ENCODE data around the gene BRD4.

BRD4 gene

DNA sequence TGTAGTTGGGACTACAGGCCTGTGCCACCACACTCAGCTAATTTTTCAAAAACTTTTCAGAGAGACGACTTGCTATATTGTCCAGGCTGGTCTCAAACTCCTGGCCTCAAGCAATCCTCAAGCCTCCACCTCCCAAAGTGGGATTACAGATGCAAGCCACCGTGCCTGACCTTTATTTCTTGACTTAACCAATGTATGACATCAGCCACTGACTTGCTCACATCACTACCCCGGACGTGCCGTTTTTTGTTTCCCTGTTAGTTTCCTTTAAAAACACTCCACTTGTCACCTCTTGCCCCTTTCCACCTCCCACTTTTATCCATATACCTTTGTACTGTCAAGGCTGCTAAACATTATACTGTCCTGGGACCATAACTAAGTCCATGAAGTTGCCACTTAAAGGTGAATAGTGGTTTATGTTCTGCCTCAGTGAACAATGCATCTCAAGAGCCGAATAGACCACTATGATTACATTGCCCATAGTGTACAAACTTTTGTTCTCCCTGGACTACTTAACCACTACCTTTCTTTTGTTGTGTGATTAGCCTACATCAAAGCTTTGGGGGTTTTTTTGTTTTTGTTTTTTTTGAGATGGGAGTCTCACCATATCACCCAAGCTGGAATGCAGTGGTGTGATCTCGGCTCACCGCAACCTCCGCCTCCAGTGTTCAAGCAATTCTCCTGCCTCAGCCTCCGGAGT is 97.8 kb downstream of the BRD4 start (continued):
- TF ChIP-seq, protein P1, sequence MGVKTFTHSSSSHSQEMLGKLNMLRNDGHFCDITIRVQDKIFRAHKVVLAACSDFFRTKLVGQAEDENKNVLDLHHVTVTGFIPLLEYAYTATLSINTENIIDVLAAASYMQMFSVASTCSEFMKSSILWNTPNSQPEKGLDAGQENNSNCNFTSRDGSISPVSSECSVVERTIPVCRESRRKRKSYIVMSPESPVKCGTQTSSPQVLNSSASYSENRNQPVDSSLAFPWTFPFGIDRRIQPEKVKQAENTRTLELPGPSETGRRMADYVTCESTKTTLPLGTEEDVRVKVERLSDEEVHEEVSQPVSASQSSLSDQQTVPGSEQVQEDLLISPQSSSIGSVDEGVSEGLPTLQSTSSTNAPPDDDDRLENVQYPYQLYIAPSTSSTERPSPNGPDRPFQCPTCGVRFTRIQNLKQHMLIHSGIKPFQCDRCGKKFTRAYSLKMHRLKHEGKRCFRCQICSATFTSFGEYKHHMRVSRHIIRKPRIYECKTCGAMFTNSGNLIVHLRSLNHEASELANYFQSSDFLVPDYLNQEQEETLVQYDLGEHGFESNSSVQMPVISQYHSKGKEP (tag by site-specific recombination; IDR thresholded peaks at IDR 0.05): no peak
- TF ChIP-seq MEIS1 (CRISPR knock-in tag; IDR thresholded peaks at IDR 0.05; ENCODE audit: borderline replicate concordance) (no peak), ZNF335 (tag by site-specific recombination; conservative IDR thresholded peaks at IDR 0.05) (0 out of 2 replicates have a peak, but pooled peaks have one; percentile 13), ZNF658 (tag by site-specific recombination; IDR thresholded peaks at IDR 0.05) (no peak), ZNF394 (tag by site-specific recombination; IDR thresholded peaks at IDR 0.05; ENCODE audit: borderline replicate concordance) (no peak), GFI1B (tag by site-specific recombination; IDR thresholded peaks at IDR 0.05) (no peak), ZNF37A (tag by site-specific recombination; IDR thresholded peaks at IDR 0.05) (no peak), ZBTB17 (tag by site-specific recombination; IDR thresholded peaks at IDR 0.05) (0 out of 2 replicates have a peak, but pooled peaks have one; percentile 52), ZSCAN23 (tag by site-specific recombination; IDR thresholded peaks at IDR 0.05) (no peak), ATF2 (tag by site-specific recombination; IDR thresholded peaks at IDR 0.05; ENCODE audit: low read depth) (peak; percentile 47; the same call in 1 of the 2 replicates), ZNF211 (tag by site-specific recombination; IDR thresholded peaks at IDR 0.05; ENCODE audit: low read depth) (no peak), ZNF777 (tag by site-specific recombination; IDR thresholded peaks at IDR 0.05; ENCODE audit: borderline replicate concordance) (no peak), ZNF610 (tag by site-specific recombination; IDR thresholded peaks at IDR 0.05; ENCODE audit: borderline replicate concordance) (no peak), GLIS1 (tag by site-specific recombination; IDR thresholded peaks at IDR 0.05) (no peak), ZBTB1 (tag by site-specific recombination; IDR thresholded peaks at IDR 0.05) (no peak), ZNF292 (tag by site-specific recombination; IDR thresholded peaks at IDR 0.05; ENCODE audit: borderline replicate concordance, low read depth) (no peak), ZNF362 (tag by site-specific recombination; IDR thresholded peaks at IDR 0.05) (no peak), TCF7L2 (IDR thresholded peaks at IDR 0.05; ENCODE audit: borderline replicate concordance, low read depth, low read length) (no peak), SP7 (tag by site-specific recombination; IDR thresholded peaks at IDR 0.05) (peak; percentile 31; the same call in 1 of the 2 replicates), ZNF426 (tag by site-specific recombination; IDR thresholded peaks at IDR 0.05) (no peak), ZNF433 (tag by site-specific recombination; IDR thresholded peaks at IDR 0.05; ENCODE audit: low read depth) (no peak), ZNF76 (tag by site-specific recombination; IDR thresholded peaks at IDR 0.05; ENCODE audit: borderline replicate concordance, low read depth) (no peak)

GRCh38 chr19:15231271-15231670 is 101.1 kb downstream of the BRD4 start:
- Histone ChIP-seq H3K4me3 (ENCODE audit: low read depth, low read length) (no peak overlapping the region), H3K36me3 (ENCODE audit: control insufficient read depth in 2 of 2, insufficient read depth in 1 of 2, low read length in 2 of 2) (peaks cover 3 to 9% of the 10 kb centered on the region in 2 experiments; a peak in 2 of 3 replicates), H3K27ac (ENCODE audit: extremely low read depth, low read depth, low read length) (no peak overlapping the region), H3K9me3 (ENCODE audit: control insufficient read depth, insufficient read depth, low read depth, low read length) (no peaks in the 10 kb centered on the region), H3K4me1 (ENCODE audit: control insufficient read depth, insufficient read depth, low read length) (no peaks in the 10 kb centered on the region)
- POLR2A ChIA-PET: no interaction called here
- CTCF ChIA-PET: interaction anchor here (0.6 kb wide), 1 partner anchor 16 kb away, joined by 3 read pairs; no protein-coding TSS in a partner anchor
- no peak for TF ChIP-seq ZNF398 (tag by site-specific recombination; IDR thresholded peaks at IDR 0.05)
- TF ChIP-seq, protein P2, sequence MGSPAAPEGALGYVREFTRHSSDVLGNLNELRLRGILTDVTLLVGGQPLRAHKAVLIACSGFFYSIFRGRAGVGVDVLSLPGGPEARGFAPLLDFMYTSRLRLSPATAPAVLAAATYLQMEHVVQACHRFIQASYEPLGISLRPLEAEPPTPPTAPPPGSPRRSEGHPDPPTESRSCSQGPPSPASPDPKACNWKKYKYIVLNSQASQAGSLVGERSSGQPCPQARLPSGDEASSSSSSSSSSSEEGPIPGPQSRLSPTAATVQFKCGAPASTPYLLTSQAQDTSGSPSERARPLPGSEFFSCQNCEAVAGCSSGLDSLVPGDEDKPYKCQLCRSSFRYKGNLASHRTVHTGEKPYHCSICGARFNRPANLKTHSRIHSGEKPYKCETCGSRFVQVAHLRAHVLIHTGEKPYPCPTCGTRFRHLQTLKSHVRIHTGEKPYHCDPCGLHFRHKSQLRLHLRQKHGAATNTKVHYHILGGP (tag by site-specific recombination; IDR thresholded peaks at IDR 0.05): no peak
- no peak for TF ChIP-seq HOXA7 (CRISPR knock-in tag; IDR thresholded peaks at IDR 0.05; ENCODE audit: borderline replicate concordance)
- TF ChIP-seq ZNF121 (tag by site-specific recombination; IDR thresholded peaks at IDR 0.05): no peak
- TF ChIP-seq, protein P3, sequence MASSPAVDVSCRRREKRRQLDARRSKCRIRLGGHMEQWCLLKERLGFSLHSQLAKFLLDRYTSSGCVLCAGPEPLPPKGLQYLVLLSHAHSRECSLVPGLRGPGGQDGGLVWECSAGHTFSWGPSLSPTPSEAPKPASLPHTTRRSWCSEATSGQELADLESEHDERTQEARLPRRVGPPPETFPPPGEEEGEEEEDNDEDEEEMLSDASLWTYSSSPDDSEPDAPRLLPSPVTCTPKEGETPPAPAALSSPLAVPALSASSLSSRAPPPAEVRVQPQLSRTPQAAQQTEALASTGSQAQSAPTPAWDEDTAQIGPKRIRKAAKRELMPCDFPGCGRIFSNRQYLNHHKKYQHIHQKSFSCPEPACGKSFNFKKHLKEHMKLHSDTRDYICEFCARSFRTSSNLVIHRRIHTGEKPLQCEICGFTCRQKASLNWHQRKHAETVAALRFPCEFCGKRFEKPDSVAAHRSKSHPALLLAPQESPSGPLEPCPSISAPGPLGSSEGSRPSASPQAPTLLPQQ (tag by site-specific recombination; IDR thresholded peaks at IDR 0.05): no peak
- no peak for TF ChIP-seq KLF9 (tag by site-specific recombination; IDR thresholded peaks at IDR 0.05; ENCODE audit: low read depth)
- TF ChIP-seq OVOL3 (tag by site-specific recombination; IDR thresholded peaks at IDR 0.05): no peak

Measured in HEK293 (cell line).